Astrocyte of the spinal cord (primary cell): ENCODE results near the gene LDLRAD4.
A peak's percentile ranks its signal among the peaks of the same experiment; 100 is the strongest.

Source experiments
- DNase-seq: peaks from one replicate; pipeline ENCODE4 v3.0.0; 2011; ENCODE audit warnings: low read depth, low spot score
- H3K4me3 ChIP-seq: 2 replicates; pipeline ENCODE4 v1.5.1; 2011; ENCODE audit warnings: low read depth, mild to moderate bottlenecking, low read length, moderate library complexity
- CTCF ChIP-seq: IDR thresholded peaks from 2 replicates; pipeline ENCODE4 v1.5.1; 2012; ENCODE audit warnings: low read depth, mild to moderate bottlenecking, low read length, inconsistent platforms
- in situ Hi-C: cut with HindIII; loops from 2 replicates; pipeline ENCODE4 v1.10.0; 2017; ENCODE audit warnings: low sequenced_read_pairs

Gene LDLRAD4

GRCh38 chr18:13211534-13211933, 7.0 kb upstream of the LDLRAD4 start:
- DNase-seq: no peak
- TF ChIP-seq CTCF: no peak
- no peak overlapping the region for H3K4me3 ChIP-seq
- in situ Hi-C loops: no loop called here

- no peak for DNase-seq
- in situ Hi-C loops: no loop called here
- TF ChIP-seq CTCF: no peak
- H3K4me3 ChIP-seq: no peak overlapping the region
Measured at GRCh38 chr18:13213036-13213795, 5.3 kb upstream of the LDLRAD4 start.

GRCh38 chr18:13214609-13215008, 4.0 kb upstream of the LDLRAD4 start:
- no peak overlapping the region for H3K4me3 ChIP-seq
- DNase-seq: no peak
- no peak for TF ChIP-seq CTCF
- in situ Hi-C loops: no loop called here

- H3K4me3 ChIP-seq: no peak overlapping the region
- in situ Hi-C loops: no loop called here
- peak; percentile 71 for DNase-seq
- peak; percentile 78 for TF ChIP-seq CTCF
Measured at GRCh38 chr18:13216092-13216582, 2.4 kb upstream of the LDLRAD4 start.

- TF ChIP-seq CTCF: peak; percentile 29
- H3K4me3 ChIP-seq: no peak overlapping the region
- no peak for DNase-seq
Measured at GRCh38 chr18:13216711-13217465, 1.7 kb upstream of the LDLRAD4 start.

GRCh38 chr18:13217466-13217961, 1.0 kb upstream of the LDLRAD4 start:
- peak overlapping the region; percentile 23 for H3K4me3 ChIP-seq
- no peak for TF ChIP-seq CTCF
- in situ Hi-C loops: no loop called here
- DNase-seq: peak; percentile 19

More at GRCh38 chr18:13216711-13217465, 1.7 kb upstream of the LDLRAD4 start:
- in situ Hi-C loops: no loop called here
